Loucy (cell line): ENCODE data around the gene TNKS1BP1.

Source experiments
- CTCF ChIP-seq: fragments of 200-600 bp; sonication (generic); conservative IDR thresholded peaks from 2 replicates; pipeline ENCODE4 v1.5.1; 2014; ENCODE audit warnings: mild to moderate bottlenecking, antibody characterized with exemption, low read length
- EZH2phosphoT487 ChIP-seq: fragments of 200-600 bp; IDR thresholded peaks from 2 replicates; pipeline ENCODE4 v1.6.1; 2018; ENCODE audit warnings: antibody characterized with exemption, mild to moderate bottlenecking, moderate library complexity, borderline replicate concordance

- no peak for TF ChIP-seq CTCF
- no peak for TF ChIP-seq EZH2phosphoT487
Observed at GRCh38 chr11:57256119-57256518, 68.6 kb downstream of the TNKS1BP1 start.
